Panc1 (cell line): ENCODE results near the gene XIST. TPM values are rescaled to one million over a fixed set of nuclear protein-coding genes. Genes with fewer than 3 reads are reported as not detected.
A peak's percentile ranks its signal among the peaks of the same experiment; 100 is the strongest.

ENCODE experiments used
- ATAC-seq: fragments of 200-7000 bp; cut with Tn5 transposase; 2 replicates; pipeline ENCODE4 v1.9.1; 2020; ENCODE audit warnings: mild to moderate bottlenecking, moderate library complexity
- BruUV-seq: library from RNA; stranded (reverse); fragments of 400-500 nt; replicated peaks from 2 replicates; lab custom pipeline; 2021; lab: Mats Ljungman, UMichigan
- CTCF ChIA-PET: fragments of 300-600 bp; sonication (Branson Sonifier 250); formaldehyde crosslinking; loops from one replicate; lab custom pipeline; 2022; ENCODE audit warnings: antibody characterized with exemption; lab: Charles Lee
- POLR2A ChIA-PET: fragments of 300-600 bp; sonication (Branson Sonifier 250); formaldehyde crosslinking; loops from one replicate; lab custom pipeline; 2022; ENCODE audit warnings: antibody characterized with exemption; lab: Charles Lee
- DNase-seq: peaks from one replicate; pipeline ENCODE4 v3.0.0-alpha.2; 2010; ENCODE audit warnings: low read depth, low spot score
- H3K27ac ChIP-seq: 2 replicates; pipeline ENCODE4 v1.5.1; 2011; ENCODE audit warnings: mild to moderate bottlenecking, low read length, inconsistent platforms
- H3K27me3 ChIP-seq: fragments of 200-500 bp; sonication (Bioruptor generic); 2 replicates; pipeline ENCODE4 v1.6.0; 2014; ENCODE audit warnings: low read length, inconsistent platforms; ENCODE audit not compliant: control insufficient read depth, insufficient read depth
- H3K36me3 ChIP-seq: fragments of 200-500 bp; sonication (Bioruptor generic); 2 replicates; pipeline ENCODE4 v1.5.1; 2014; ENCODE audit warnings: inconsistent platforms, mild to moderate bottlenecking, low read length, moderate library complexity; ENCODE audit not compliant: control insufficient read depth, insufficient read depth
- H3K4me1 ChIP-seq: 2 replicates; pipeline ENCODE4 v1.5.1; 2011; ENCODE audit warnings: inconsistent platforms, mild to moderate bottlenecking, low read length, moderate library complexity; ENCODE audit not compliant: control insufficient read depth, insufficient read depth
- H3K4me3 ChIP-seq, 2 experiments: 2 replicates each; pipeline ENCODE4 v1.5.1; 2011 to 2012; ENCODE audit warnings: low read depth in 2 of 2, low read length in 2 of 2, mild to moderate bottlenecking in 2 of 2, inconsistent platforms in 1 of 2, moderate library complexity in 1 of 2
- H3K9me3 ChIP-seq: fragments of 200-500 bp; sonication (Bioruptor generic); 2 replicates; pipeline ENCODE4 v1.5.1; 2014; ENCODE audit warnings: low read depth, mild to moderate bottlenecking, inconsistent platforms, low read length, moderate library complexity; ENCODE audit not compliant: control insufficient read depth, insufficient read depth
- POLR2AphosphoS5 ChIP-seq: IDR thresholded peaks from 2 replicates; pipeline ENCODE4 v1.6.1; 2012; ENCODE audit warnings: mild to moderate bottlenecking, low read depth, low read length, moderate library complexity
- SIN3A ChIP-seq: IDR thresholded peaks from 2 replicates; pipeline ENCODE4 v1.6.1; 2012; ENCODE audit warnings: low read depth, mild to moderate bottlenecking, low read length, moderate library complexity, borderline replicate concordance; ENCODE audit not compliant: insufficient read depth
- TCF7L2 ChIP-seq: IDR thresholded peaks from 2 replicates; pipeline ENCODE4 v1.6.1; 2011; ENCODE audit warnings: mild to moderate bottlenecking, low read depth, low read length, inconsistent platforms
- in situ Hi-C: cut with HindIII; loops from 2 replicates; pipeline ENCODE4 v1.10.0; 2016; ENCODE audit warnings: low sequenced_read_pairs, low pct_unique_long_range_greater_than_20kb
- intact Hi-C: fragments of 100-400 bp; cut with micrococcal nuclease; formaldehyde crosslinking; loops from one replicate; pipeline ENCODE4 v1.10.0; 2022; ENCODE audit not compliant: unreplicated experiment
- total RNA-seq: library from RNA; stranded (reverse); gene quantifications from one replicate; pipeline ENCODE4 v1.2.1, GENCODE V29; 2021; ENCODE audit not compliant: unreplicated experiment
- TF ChIP-seq, protein P1 (sequence below), 2 experiments: IDR thresholded peaks; 2 replicates each; pipeline ENCODE4 v1.6.1; 2011 to 2012; ENCODE audit warnings: low read depth in 2 of 2, control low read depth in 1 of 2, low read length in 1 of 2, mild to moderate bottlenecking in 1 of 2, moderate library complexity in 1 of 2; ENCODE audit not compliant: insufficient read depth in 1 of 2
- TF ChIP-seq, protein P2 (sequence below): fragments of 450-650 bp; IDR thresholded peaks from 2 replicates; pipeline ENCODE4 v1.5.1; 2017; ENCODE audit warnings: mild to moderate bottlenecking

The XIST gene
- total RNA-seq, 1 experiment from 2014 or later: 0.64 TPM

DNA sequence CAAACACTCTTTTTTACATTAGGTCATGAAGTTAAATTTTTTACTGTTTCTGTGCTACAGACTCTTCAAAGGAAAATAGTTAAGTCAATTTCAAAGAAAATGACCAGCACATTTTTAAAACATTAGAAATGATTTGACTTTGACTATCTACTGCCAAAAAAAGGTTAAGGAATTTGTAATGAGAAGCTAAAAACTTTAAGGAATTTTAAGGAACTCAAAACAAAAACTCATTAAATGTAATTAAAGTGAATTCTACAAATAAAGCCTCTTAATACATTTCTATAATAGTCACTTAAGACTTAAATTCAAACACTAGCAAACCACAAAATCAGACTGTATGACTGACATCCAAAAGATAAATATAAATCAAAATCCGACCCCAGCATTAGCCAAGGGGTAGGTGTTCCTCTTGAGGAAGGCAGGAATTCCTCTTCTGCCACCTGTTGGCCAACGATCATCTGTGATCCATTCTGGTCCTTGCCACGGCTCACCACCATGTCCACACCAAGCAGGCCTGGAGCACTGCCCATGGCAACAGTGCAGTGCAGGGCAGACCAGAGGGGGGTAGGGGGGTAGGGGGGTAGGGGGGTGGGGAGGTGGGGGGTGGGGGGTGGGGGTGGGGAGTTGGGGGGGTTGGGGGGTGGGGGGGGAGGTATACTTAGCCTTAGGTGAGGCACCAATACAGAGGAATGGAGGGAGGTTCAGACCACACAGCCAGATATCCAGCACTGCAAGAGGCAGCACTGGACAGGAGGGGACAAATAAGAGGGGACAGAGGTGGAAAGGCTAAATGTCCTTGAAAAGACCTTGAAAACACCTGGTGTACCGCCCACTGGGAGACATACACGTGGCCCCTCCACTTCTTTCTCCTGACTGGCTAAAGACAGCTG, 2.1 kb downstream of the XIST start:
- peak; percentile 86 for ATAC-seq
- no peak for DNase-seq
- H3K27ac ChIP-seq: no peak overlapping the region
- BruUV-seq: no TSS peak
- ChIA-PET CTCF (no interaction called here), POLR2A (no interaction called here)
- H3K36me3 ChIP-seq: no peaks in the 10 kb centered on the region
- intact Hi-C loops (no loop called here), in situ Hi-C loops (no loop called here)
- no peaks in the 10 kb centered on the region for H3K4me1 ChIP-seq
- H3K9me3 ChIP-seq: no peaks in the 10 kb centered on the region
- peak overlapping the region in 1 of 2 experiments; percentile 13; a peak in 1 of 4 replicates for H3K4me3 ChIP-seq
- no peaks in the 10 kb centered on the region for H3K27me3 ChIP-seq
- TF ChIP-seq, protein P1, sequence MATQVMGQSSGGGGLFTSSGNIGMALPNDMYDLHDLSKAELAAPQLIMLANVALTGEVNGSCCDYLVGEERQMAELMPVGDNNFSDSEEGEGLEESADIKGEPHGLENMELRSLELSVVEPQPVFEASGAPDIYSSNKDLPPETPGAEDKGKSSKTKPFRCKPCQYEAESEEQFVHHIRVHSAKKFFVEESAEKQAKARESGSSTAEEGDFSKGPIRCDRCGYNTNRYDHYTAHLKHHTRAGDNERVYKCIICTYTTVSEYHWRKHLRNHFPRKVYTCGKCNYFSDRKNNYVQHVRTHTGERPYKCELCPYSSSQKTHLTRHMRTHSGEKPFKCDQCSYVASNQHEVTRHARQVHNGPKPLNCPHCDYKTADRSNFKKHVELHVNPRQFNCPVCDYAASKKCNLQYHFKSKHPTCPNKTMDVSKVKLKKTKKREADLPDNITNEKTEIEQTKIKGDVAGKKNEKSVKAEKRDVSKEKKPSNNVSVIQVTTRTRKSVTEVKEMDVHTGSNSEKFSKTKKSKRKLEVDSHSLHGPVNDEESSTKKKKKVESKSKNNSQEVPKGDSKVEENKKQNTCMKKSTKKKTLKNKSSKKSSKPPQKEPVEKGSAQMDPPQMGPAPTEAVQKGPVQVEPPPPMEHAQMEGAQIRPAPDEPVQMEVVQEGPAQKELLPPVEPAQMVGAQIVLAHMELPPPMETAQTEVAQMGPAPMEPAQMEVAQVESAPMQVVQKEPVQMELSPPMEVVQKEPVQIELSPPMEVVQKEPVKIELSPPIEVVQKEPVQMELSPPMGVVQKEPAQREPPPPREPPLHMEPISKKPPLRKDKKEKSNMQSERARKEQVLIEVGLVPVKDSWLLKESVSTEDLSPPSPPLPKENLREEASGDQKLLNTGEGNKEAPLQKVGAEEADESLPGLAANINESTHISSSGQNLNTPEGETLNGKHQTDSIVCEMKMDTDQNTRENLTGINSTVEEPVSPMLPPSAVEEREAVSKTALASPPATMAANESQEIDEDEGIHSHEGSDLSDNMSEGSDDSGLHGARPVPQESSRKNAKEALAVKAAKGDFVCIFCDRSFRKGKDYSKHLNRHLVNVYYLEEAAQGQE (IDR thresholded peaks at IDR 0.05; ENCODE audit: insufficient read depth in 1 of 2, low read depth in 2 of 2, low read length in 1 of 2): no peak
- TF ChIP-seq POLR2AphosphoS5: no peak
- TF ChIP-seq, protein P2, sequence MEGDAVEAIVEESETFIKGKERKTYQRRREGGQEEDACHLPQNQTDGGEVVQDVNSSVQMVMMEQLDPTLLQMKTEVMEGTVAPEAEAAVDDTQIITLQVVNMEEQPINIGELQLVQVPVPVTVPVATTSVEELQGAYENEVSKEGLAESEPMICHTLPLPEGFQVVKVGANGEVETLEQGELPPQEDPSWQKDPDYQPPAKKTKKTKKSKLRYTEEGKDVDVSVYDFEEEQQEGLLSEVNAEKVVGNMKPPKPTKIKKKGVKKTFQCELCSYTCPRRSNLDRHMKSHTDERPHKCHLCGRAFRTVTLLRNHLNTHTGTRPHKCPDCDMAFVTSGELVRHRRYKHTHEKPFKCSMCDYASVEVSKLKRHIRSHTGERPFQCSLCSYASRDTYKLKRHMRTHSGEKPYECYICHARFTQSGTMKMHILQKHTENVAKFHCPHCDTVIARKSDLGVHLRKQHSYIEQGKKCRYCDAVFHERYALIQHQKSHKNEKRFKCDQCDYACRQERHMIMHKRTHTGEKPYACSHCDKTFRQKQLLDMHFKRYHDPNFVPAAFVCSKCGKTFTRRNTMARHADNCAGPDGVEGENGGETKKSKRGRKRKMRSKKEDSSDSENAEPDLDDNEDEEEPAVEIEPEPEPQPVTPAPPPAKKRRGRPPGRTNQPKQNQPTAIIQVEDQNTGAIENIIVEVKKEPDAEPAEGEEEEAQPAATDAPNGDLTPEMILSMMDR: peak; percentile 35

DNA sequence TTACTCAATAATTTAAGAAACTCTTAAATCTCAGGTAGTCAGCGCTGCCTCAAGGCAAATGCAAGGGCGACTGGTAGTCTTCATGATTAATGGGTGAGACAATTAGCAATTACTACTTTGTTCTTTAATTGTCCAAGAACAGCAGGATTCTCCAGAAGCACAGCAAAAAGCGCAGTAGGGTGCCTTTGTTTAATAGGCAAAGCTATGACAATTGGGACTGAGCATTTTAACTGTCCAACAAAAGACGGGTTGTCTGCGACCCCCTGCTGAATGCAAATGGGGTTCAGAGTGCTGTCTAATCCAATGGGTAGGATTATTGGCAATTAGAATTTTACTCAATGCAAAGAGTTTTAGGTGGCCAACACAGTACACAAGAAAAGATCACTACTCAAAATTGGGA, 3.4 kb downstream of the XIST start:
- in situ Hi-C loops: no loop called here
- H3K9me3 ChIP-seq: no peaks in the 10 kb centered on the region
- H3K36me3 ChIP-seq: no peaks in the 10 kb centered on the region
- H3K27ac ChIP-seq: no peak overlapping the region
- CTCF ChIA-PET: no interaction called here
- no peaks in the 10 kb centered on the region for H3K27me3 ChIP-seq
- DNase-seq (no peak), ATAC-seq (no peak)
- POLR2A ChIA-PET: no interaction called here
- intact Hi-C loops: no loop called here
- TF ChIP-seq POLR2AphosphoS5 (no peak), TCF7L2 (no peak), SIN3A (no peak)
- TF ChIP-seq, protein P1 (IDR thresholded peaks at IDR 0.05; ENCODE audit: insufficient read depth in 1 of 2, low read depth in 2 of 2, low read length in 1 of 2): no peak
- TF ChIP-seq, protein P2: no peak
- H3K4me3 ChIP-seq: no peak overlapping the region; a peak in 1 of 4 replicates
- no peaks in the 10 kb centered on the region for H3K4me1 ChIP-seq
- no TSS peak for BruUV-seq
